Skeletal muscle satellite cell (primary cell): ENCODE results near the gene CREB3L2. TPM values are rescaled to one million over a fixed set of nuclear protein-coding genes. Genes with fewer than 3 reads are reported as not detected.
"Not testable (repeated sequence)": the region's sequence is repeated elsewhere in the genome, so short reads cannot be mapped to it uniquely, and the experiment has no call there.

Source experiments
- H3K27me3 ChIP-seq: 2 replicates; pipeline ENCODE4 v1.7.0; 2013; ENCODE audit warnings: low read length; ENCODE audit not compliant: control insufficient read depth, insufficient read depth
- H3K36me3 ChIP-seq: 2 replicates; pipeline ENCODE4 v1.7.0; 2013; ENCODE audit warnings: mild to moderate bottlenecking, control low read depth, low read length; ENCODE audit not compliant: insufficient read depth
- H3K4me1 ChIP-seq: 2 replicates; pipeline ENCODE4 v1.7.0; 2013; ENCODE audit warnings: low read length; ENCODE audit not compliant: control insufficient read depth, insufficient read depth
- H3K4me2 ChIP-seq: 2 replicates; pipeline ENCODE4 v1.7.0; 2013; ENCODE audit warnings: mild to moderate bottlenecking, low read length
- H3K4me3 ChIP-seq: 2 replicates; pipeline ENCODE4 v1.7.0; 2013; ENCODE audit warnings: low read length
- H3K9ac ChIP-seq: 2 replicates; pipeline ENCODE4 v1.7.0; 2013; ENCODE audit warnings: mild to moderate bottlenecking, low read depth, low read length, moderate library complexity
- H3K9me3 ChIP-seq: replicated peaks from 2 replicates; pipeline ENCODE4 v1.7.0; 2013; ENCODE audit warnings: mild to moderate bottlenecking, control low read depth, low read length
- total RNA-seq: library from RNA; depleted of rRNA; stranded (reverse); fragments of >200 nt; gene quantifications from 2 replicates; pipeline ENCODE4 v1.2.3, GENCODE V29; 2012; rRNA removed

Gene CREB3L2, protein sequence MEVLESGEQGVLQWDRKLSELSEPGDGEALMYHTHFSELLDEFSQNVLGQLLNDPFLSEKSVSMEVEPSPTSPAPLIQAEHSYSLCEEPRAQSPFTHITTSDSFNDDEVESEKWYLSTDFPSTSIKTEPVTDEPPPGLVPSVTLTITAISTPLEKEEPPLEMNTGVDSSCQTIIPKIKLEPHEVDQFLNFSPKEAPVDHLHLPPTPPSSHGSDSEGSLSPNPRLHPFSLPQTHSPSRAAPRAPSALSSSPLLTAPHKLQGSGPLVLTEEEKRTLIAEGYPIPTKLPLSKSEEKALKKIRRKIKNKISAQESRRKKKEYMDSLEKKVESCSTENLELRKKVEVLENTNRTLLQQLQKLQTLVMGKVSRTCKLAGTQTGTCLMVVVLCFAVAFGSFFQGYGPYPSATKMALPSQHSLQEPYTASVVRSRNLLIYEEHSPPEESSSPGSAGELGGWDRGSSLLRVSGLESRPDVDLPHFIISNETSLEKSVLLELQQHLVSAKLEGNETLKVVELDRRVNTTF
- total RNA-seq, result 17.2 and 28.0 TPM in 2 replicates

DNA sequence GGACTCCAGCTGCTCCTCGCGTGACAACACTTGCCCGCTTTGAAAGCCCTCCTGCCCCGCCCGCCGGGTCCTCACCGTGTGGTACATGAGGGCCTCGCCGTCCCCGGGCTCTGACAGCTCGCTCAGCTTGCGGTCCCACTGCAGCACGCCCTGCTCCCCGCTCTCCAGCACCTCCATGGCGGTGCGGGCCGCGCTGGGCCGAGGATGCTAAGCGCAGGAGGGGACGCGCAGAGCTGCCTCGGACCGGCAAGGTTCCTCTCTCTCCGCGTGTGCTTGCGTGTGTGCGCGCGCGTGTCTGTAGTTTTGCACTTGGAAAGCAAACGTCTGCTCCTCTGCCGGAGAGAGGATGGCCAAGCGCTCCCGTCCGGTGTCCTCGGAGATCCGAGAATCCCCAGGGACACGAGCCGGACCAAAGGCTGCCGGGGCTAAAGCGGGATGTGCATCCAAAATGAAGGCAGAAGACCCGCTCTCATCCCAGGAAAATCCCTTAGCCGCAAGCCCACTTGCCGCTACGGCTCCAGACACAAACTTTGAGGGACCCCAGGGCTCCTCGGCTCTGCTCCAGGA is at the start of gene CREB3L2:
Gene CREB3L2 (minus strand): TSS at position 558 of the 567 bp plus-strand sequence. CDS start 381 bp downstream, at position 177.
- H3K9ac ChIP-seq, result peak within 1 kb of the TSS; percentile 97
- peaks cover 28% of the 10 kb centered on the region for H3K4me1 ChIP-seq
- H3K4me2 ChIP-seq, result peak within 1 kb of the TSS; percentile 96
- peaks cover 23% of the 10 kb centered on the region for H3K36me3 ChIP-seq
- no peaks in the 10 kb centered on the region for H3K9me3 ChIP-seq
- peak within 1 kb of the TSS; percentile 88 for H3K4me3 ChIP-seq
- no peaks in the 10 kb centered on the region for H3K27me3 ChIP-seq

DNA sequence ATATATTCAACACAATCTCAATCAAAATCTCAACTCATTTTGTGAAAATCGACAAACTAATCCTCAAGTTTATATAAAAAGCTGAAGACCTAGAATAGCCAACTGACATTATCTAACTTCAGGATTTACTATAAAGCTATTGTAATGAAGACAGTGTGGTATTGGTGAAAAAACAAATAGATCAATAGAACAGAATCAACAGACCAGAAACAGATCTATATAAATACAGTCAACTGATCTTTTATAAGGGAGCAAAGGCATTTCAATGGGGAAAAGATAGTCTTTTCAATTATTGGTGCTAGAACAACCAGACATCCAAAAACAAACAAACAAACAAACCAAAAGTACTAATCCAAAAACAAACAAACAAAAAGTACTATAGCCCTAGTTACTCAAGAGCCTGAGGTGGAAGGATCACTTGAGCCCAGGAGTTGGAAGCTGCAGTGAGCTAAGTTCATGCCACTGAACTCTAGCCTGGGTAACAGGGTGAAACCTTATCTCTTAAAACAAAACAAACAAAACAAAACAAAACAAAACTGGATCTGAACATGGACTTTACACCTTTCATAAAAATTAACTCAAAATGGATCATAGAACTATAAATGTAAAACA is 47.7 kb upstream of the CREB3L2 start:
- no peaks in the 10 kb centered on the region for H3K4me1 ChIP-seq
- H3K4me3 ChIP-seq, result no peak overlapping the region
- peaks cover 4% of the 10 kb centered on the region for H3K27me3 ChIP-seq
- H3K9me3 ChIP-seq, result no peaks in the 10 kb centered on the region
- H3K9ac ChIP-seq, result no peak overlapping the region
- H3K36me3 ChIP-seq, result no peaks in the 10 kb centered on the region
- no peak overlapping the region for H3K4me2 ChIP-seq

DNA sequence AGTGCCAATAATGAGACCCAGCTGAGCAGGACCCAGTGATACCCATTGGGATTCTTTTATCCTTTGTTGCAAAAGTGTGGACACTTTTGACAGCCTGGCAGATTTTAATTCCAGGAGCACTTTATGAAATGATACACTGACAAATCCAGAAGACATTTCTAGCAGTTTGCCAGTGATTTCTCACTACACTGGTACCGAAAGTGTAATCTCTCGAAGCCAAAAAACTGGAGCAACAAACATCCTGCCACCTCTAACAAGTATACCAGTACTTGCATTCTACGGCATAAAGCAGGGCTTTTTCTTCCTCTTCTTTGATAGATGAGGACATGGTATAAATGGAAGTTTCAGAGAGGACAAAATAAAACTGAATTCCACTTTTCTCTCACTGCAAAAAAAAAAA is 46.0 kb upstream of the CREB3L2 start:
- Histone ChIP-seq H3K9me3 (no peaks in the 10 kb centered on the region), H3K4me1 (no peaks in the 10 kb centered on the region), H3K36me3 (no peaks in the 10 kb centered on the region), H3K4me3 (no peak overlapping the region), H3K4me2 (no peak overlapping the region), H3K9ac (no peak overlapping the region), H3K27me3 (peaks cover 4% of the 10 kb centered on the region)

DNA sequence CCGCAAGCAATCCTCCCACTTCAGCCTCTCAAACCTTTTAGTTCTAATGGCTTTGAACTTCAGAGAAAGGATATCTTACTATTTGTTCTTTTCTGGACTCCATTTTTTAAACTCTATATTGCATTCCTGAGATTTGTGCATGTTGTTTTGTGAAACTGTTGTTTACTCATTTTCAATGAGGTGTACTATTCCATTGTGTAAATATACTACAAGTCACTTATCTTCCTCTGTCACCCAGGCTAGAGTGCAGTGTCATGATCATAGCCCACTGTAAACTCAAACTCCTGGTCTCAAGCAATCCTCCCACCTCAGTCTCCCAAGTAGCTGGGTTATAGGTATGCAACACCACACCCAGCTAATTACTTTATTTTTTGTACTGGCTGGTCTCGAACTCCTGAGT is 43.0 kb upstream of the CREB3L2 start:
- Histone ChIP-seq H3K36me3 (no peaks in the 10 kb centered on the region), H3K9ac (no peak overlapping the region), H3K9me3 (no peaks in the 10 kb centered on the region), H3K4me2 (no peak overlapping the region), H3K27me3 (peaks cover 4% of the 10 kb centered on the region), H3K4me3 (no peak overlapping the region), H3K4me1 (no peaks in the 10 kb centered on the region)

DNA sequence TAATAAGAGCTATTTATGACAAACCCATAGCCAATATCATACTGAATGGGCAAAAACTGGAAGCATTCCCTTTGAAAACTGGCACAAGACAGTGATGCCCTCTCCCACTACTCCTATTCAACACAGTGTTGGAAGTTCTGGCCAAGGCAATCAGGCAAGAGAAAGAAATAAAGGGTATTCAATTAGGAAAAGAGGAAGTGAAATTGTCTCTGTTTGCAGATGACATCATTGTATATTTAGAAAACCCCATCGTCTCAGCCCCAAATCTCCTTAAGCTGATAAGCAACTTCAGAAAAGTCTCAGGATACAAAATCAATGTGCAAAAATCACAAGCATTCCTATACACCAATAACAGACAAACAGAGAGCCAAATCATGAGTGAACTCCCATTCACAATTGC is 38.2 kb upstream of the CREB3L2 start:
- H3K36me3 ChIP-seq, H3K27me3 ChIP-seq, H3K9me3 ChIP-seq, H3K4me1 ChIP-seq, H3K4me3 ChIP-seq, H3K4me2 ChIP-seq, H3K9ac ChIP-seq: not testable (repeated sequence)

DNA sequence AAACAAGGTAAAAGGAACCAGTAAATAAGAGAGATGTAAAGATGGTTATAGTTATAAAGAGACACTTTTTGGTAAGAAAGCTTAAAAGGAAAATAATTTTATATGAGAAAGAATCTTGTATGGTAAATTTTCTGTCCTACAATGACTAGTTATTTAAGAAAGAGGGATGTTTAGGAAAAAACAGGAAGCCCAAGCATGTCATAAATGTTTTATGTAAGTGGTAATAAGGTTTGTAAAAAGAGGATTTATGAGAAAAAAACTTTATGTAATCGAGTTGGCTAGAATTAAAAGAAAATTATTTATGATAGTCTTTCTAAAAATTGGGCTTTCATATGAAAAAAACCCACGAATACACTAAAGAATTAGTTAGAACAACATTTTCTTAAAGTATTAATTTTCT is 34.2 kb upstream of the CREB3L2 start:
- no peak overlapping the region for H3K9ac ChIP-seq

DNA sequence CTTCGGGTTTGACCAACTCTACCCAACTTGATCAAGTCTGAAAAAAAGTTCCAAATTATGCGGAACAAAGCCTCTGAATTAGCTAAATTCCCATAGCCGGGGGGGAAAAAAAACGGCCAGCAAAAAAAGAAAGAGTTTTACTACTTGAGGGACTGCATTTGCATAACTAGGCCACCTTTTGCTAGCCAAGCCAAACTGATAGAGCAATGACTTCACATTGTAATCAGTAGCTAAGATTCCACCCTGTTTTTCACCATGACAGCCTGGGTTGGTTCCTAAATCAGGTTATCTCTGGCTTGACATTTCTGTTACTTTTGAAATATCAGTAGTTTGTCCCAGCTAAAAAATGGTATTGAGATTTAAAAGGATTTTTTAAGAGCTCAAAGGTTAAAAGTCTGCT is 31.4 kb upstream of the CREB3L2 start:
- Histone ChIP-seq H3K9ac (no peak overlapping the region), H3K36me3 (no peaks in the 10 kb centered on the region), H3K4me1 (no peaks in the 10 kb centered on the region), H3K4me2 (no peak overlapping the region), H3K4me3 (no peak overlapping the region), H3K9me3 (no peaks in the 10 kb centered on the region), H3K27me3 (peaks cover 31% of the 10 kb centered on the region)

More for the DNA sequence above, 34.2 kb upstream of the CREB3L2 start:
- Histone ChIP-seq H3K4me3 (no peak overlapping the region), H3K4me2 (no peak overlapping the region), H3K9me3 (no peaks in the 10 kb centered on the region), H3K36me3 (no peaks in the 10 kb centered on the region), H3K4me1 (no peaks in the 10 kb centered on the region), H3K27me3 (peaks cover 18% of the 10 kb centered on the region)

DNA sequence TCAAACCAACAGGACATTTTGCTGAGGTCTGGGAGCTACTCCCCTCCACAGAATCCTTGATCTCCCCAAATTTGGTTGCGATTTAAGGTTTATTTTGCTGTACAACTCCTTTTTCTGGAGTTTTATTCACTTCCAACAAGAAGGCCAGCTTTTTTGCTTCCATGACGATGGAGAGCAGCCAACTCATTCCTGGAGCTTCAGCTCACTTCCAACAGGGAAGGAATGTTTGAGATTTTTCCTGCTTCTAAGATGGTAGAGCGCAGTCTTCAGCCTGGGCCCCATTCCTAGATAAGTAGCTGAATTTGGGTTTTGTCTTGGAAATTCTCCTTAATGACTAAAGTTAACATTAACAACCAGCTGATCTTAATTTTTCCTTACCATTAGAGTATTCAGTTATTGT is 30.9 kb upstream of the CREB3L2 start:
- Histone ChIP-seq H3K4me2 (no peak overlapping the region), H3K4me3 (no peak overlapping the region), H3K36me3 (no peaks in the 10 kb centered on the region), H3K4me1 (no peaks in the 10 kb centered on the region), H3K27me3 (peaks cover 35% of the 10 kb centered on the region), H3K9me3 (no peaks in the 10 kb centered on the region), H3K9ac (no peak overlapping the region)

DNA sequence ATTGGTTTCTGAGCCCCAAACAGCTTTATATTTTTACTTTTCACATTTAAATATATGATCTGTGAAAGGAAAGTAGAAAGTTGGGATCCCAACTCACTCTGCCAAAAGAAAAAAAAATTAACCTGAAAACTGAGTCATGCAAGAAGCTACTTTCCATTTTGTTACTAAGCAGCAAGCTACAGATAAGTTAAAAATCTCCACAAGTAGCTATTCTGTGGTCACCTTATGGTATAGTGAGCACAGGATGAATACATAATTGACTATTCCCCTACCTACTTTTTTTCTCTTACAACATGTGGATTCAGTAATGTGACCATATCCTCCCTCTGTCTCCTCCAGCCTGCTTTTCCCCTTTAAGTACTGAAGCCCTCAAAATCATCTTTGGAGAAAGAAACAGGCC is 30.3 kb upstream of the CREB3L2 start:
- Histone ChIP-seq H3K4me2 (no peak overlapping the region), H3K9me3 (no peaks in the 10 kb centered on the region), H3K4me1 (no peaks in the 10 kb centered on the region), H3K4me3 (no peak overlapping the region), H3K36me3 (no peaks in the 10 kb centered on the region), H3K27me3 (peaks cover 40% of the 10 kb centered on the region), H3K9ac (no peak overlapping the region)

DNA sequence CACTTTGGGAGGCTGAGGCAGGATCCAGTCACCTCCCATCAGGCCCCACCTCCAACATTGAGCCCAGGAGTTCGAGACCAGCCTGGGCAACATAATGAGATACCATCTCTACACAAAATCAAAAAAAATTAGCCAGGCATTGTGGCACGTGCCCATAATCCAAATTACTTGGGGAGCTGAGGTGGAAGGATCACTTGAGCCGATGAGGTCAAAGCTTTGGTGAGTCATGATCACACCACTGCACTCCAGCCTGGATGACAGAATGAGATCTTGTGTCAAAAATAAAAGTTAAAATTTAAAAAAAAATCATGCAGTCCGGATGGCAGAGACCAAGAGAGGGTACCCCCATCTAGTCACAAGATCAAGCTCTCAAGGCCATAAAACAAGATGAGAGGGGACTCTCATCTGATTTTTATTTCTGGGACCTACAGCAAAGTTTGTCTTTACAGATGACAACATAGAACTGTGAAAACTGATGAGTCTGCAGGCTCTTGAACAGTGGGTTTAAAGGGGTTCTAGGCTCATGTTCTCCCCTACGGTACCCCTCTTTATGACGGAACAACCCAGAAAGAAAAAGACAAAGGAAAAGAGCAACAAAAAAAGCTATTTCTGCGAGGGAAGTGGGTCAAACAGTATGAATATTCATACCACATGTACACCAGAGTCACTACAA is 28.9 kb upstream of the CREB3L2 start:
- Histone ChIP-seq H3K4me2 (no peak overlapping the region), H3K4me3 (no peak overlapping the region), H3K27me3 (peaks cover 42% of the 10 kb centered on the region), H3K9me3 (no peaks in the 10 kb centered on the region), H3K36me3 (no peaks in the 10 kb centered on the region), H3K4me1 (no peaks in the 10 kb centered on the region), H3K9ac (no peak overlapping the region)

DNA sequence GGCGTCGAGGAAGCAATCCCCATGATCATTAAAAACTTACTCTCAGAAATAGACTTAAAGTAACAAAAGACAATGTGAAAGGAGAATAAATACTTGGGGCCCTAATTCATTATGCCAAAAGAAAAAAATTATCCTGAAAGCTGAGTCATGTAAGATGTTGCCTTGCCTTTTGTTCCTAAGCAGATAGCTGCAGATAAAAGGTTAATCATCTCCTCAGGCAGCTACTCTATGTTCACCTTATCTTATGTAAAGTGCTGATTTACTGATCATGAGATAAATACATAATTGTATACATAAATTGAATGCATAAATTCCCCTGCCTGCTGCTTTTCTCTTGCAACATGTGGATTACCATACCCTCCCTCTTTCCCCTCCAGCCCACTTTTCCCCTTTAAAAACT is 28.1 kb upstream of the CREB3L2 start:
- Histone ChIP-seq H3K4me3 (no peak overlapping the region), H3K9ac (no peak overlapping the region), H3K4me2 (no peak overlapping the region), H3K4me1 (no peaks in the 10 kb centered on the region), H3K36me3 (no peaks in the 10 kb centered on the region), H3K9me3 (no peaks in the 10 kb centered on the region), H3K27me3 (peaks cover 42% of the 10 kb centered on the region)
